Adrenal gland (tissue), 12 donors: Measurements from ENCODE around the gene SPAG16. TPM values are rescaled to one million over a fixed set of nuclear protein-coding genes. Genes with fewer than 3 reads are reported as not detected.

Experiments
- DNase-seq, 7 donors: peaks; one replicate each; pipeline ENCODE4 v3.0.0-alpha.2; 2019 to 2020
- H3K27ac ChIP-seq, 5 donors: fragments of 200-600 bp; sonication (generic) in 4 of 5; 1 replicate in 3 of 5; 2 replicates in 2 of 5; pipeline versions ENCODE4 v1.5.1 to v1.8.0; 2016 to 2020; ENCODE audit warnings: mild to moderate bottlenecking in 1 of 5
- H3K27me3 ChIP-seq: fragments of 200-600 bp; 2 replicates; pipeline ENCODE4 v1.8.0; 2021
- H3K36me3 ChIP-seq, 2 donors: fragments of 200-600 bp; replicated peaks in 1 of 2; 1 replicate in 1 of 2; 2 replicates in 1 of 2; pipeline versions ENCODE4 v1.5.1 to v1.8.0; 2018 to 2022
- H3K4me1 ChIP-seq, 2 donors: fragments of 200-600 bp; replicated peaks in 1 of 2; 1 replicate in 1 of 2; 2 replicates in 1 of 2; pipeline versions ENCODE4 v1.5.1 to v1.8.0; 2018 to 2021
- H3K4me3 ChIP-seq, 4 donors: fragments of 200-600 bp; sonication (generic) in 3 of 4; one replicate each; pipeline ENCODE4 v1.5.1; 2016 to 2018
- H3K9me3 ChIP-seq, 3 donors: fragments of 200-600 bp; sonication (generic) in 1 of 3; replicated peaks in 1 of 3; 1 replicate in 2 of 3; 2 replicates in 1 of 3; pipeline versions ENCODE4 v1.5.1 to v1.8.0; 2016 to 2021
- CTCF ChIP-seq, 6 experiments: fragments of 450-650 bp in 4 of 6; fragments of 200-600 bp in 2 of 6; sonication (generic) in 1 of 6; IDR thresholded peaks; 1 replicate in 5 of 6; 2 replicates in 1 of 6; pipeline versions ENCODE4 v1.5.1 to v1.8.0; 2016 to 2021; ENCODE audit warnings: antibody characterized with exemption in 6 of 6, mild to moderate bottlenecking in 2 of 6, moderate library complexity in 1 of 6
- POLR2A ChIP-seq, 2 donors: fragments of 450-650 bp; IDR thresholded peaks; one replicate each; pipeline ENCODE4 v1.6.1; 2017; ENCODE audit warnings: antibody characterized with exemption in 2 of 2, mild to moderate bottlenecking in 2 of 2, moderate library complexity in 1 of 2
- WGBS, 4 donors: extraction: QIAGEN DNeasy Blood & Tissue Kit in 2 of 4; methylation state at CpG; one replicate each; pipeline versions ENCODE4 v1.1.5 to v1.1.7; 2013 to 2017; 5-methylcytosine and 5-hydroxymethylcytosine counted together
- intact Hi-C, 2 donors: fragments of 100-400 bp; cut with DNase I; formaldehyde crosslinking; loops; one replicate each; pipeline versions ENCODE4 v1.14.1 to v1.15.0; 2022 to 2023
- polyA plus RNA-seq, 3 donors: library from polyadenylated mRNA; stranded (reverse); fragments of 200-250 nt in 2 of 3; fragments of 350-450 nt in 1 of 3; fragmentation: Illumina TruSeq in 1 of 3; extraction: RNeasy Lipid Tissue Mini Kit (QIAGEN cat#74804) in 1 of 3; gene quantifications; one replicate each; pipeline ENCODE4 v1.2.3, GENCODE V29; 2013 to 2014
- total RNA-seq, 9 donors: library from RNA; depleted of rRNA in 4 of 9; stranded (reverse); fragments of >200 nt in 4 of 9; fragments of 120-200 nt in 1 of 9; fragmentation: NEBNext Ultra II Directional in 1 of 9; extraction: Animal tissue kit (Norgen Biotek cat#: 25700) in 1 of 9; gene quantifications; one replicate each; pipeline versions ENCODE4 v1.1.0 to v1.2.4, GENCODE V29; 2013 to 2023
- donor health status: healthy with polysubstance abuse.
- donor health status: Bipolar disorder and iron deficiency.
- donor health status: DM: yes; HTN: yes; CAD: no.
- donor health status: DM: no; HTN: no; CAD: no.
- donor health status: DM: no; HTN: no; CAD: no.
- donor health status: DM: yes; HTN: yes; CAD: no.

The SPAG16 gene
- total and polyA plus RNA-seq, 12 donors: 12.4 to 45.3 (median 21.8) TPM

- no peak for DNase-seq
- H3K9me3 ChIP-seq: no peaks in the 10 kb centered on the region
- H3K4me1 ChIP-seq: no peaks in the 10 kb centered on the region
- intact Hi-C loops: no loop called here
- H3K27me3 ChIP-seq: no peaks in the 10 kb centered on the region
- 80 to 86% (median 83%) methylated on average over 5 of the region's 5 CpGs for WGBS, 4 donors
- no peak overlapping the region for H3K4me3 ChIP-seq
- TF ChIP-seq POLR2A (IDR thresholded peaks at IDR 0.05): no peak
- TF ChIP-seq CTCF (IDR thresholded peaks at IDR 0.05): no peak
- H3K27ac ChIP-seq: no peak overlapping the region
- H3K36me3 ChIP-seq: no peaks in the 10 kb centered on the region
Measured at GRCh38 chr2:214169281-214169680, 885.0 kb downstream of the SPAG16 start.

GRCh38 chr2:214169736-214170135 is 885.5 kb downstream of the SPAG16 start:
- DNase-seq: no peak
- Histone ChIP-seq H3K4me1 (no peaks in the 10 kb centered on the region), H3K27me3 (no peaks in the 10 kb centered on the region), H3K27ac (no peak overlapping the region), H3K36me3 (no peaks in the 10 kb centered on the region), H3K9me3 (no peaks in the 10 kb centered on the region), H3K4me3 (no peak overlapping the region)
- intact Hi-C loops: no loop called here
- TF ChIP-seq CTCF (IDR thresholded peaks at IDR 0.05) (no peak), POLR2A (IDR thresholded peaks at IDR 0.05) (no peak)
- 43 to 55% (median 48%) methylated on average over 2 of the region's 2 CpGs for WGBS, 4 donors

GRCh38 chr2:214174563-214174962 is 890.3 kb downstream of the SPAG16 start:
- no peak for DNase-seq
- intact Hi-C loops: no loop called here

GRCh38 chr2:214180071-214180470 is 895.8 kb downstream of the SPAG16 start:
- no peaks in the 10 kb centered on the region for H3K36me3 ChIP-seq
- H3K4me3 ChIP-seq: no peak overlapping the region
- H3K27me3 ChIP-seq: no peaks in the 10 kb centered on the region
- intact Hi-C loops: no loop called here
- TF ChIP-seq POLR2A (IDR thresholded peaks at IDR 0.05) (no peak), CTCF (IDR thresholded peaks at IDR 0.05) (no peak)
- no peaks in the 10 kb centered on the region for H3K9me3 ChIP-seq
- no peak overlapping the region for H3K27ac ChIP-seq
- WGBS, 4 donors: 68 to 88% (median 79%) methylated on average over 1 of the region's 1 CpG
- no peak for DNase-seq
- no peaks in the 10 kb centered on the region for H3K4me1 ChIP-seq

More at GRCh38 chr2:214174563-214174962, 890.3 kb downstream of the SPAG16 start:
- H3K4me1 ChIP-seq: no peaks in the 10 kb centered on the region
- TF ChIP-seq POLR2A (IDR thresholded peaks at IDR 0.05): no peak
- no peak for TF ChIP-seq CTCF (IDR thresholded peaks at IDR 0.05)
- no peak overlapping the region for H3K27ac ChIP-seq
- 20 to 39% (median 28%) methylated on average over 1 of the region's 1 CpG for WGBS, 4 donors
- H3K9me3 ChIP-seq: no peaks in the 10 kb centered on the region
- H3K36me3 ChIP-seq: no peaks in the 10 kb centered on the region
- no peak overlapping the region for H3K4me3 ChIP-seq
- H3K27me3 ChIP-seq: no peaks in the 10 kb centered on the region
